Measurements from ENCODE around the gene RABL2B. TPM values are rescaled to one million over a fixed set of nuclear protein-coding genes. Genes with fewer than 3 reads are reported as not detected.

RABL2B gene
- total RNA-seq, 2 donors from 2014 or later = 35.4 to 35.5 TPM

DNA sequence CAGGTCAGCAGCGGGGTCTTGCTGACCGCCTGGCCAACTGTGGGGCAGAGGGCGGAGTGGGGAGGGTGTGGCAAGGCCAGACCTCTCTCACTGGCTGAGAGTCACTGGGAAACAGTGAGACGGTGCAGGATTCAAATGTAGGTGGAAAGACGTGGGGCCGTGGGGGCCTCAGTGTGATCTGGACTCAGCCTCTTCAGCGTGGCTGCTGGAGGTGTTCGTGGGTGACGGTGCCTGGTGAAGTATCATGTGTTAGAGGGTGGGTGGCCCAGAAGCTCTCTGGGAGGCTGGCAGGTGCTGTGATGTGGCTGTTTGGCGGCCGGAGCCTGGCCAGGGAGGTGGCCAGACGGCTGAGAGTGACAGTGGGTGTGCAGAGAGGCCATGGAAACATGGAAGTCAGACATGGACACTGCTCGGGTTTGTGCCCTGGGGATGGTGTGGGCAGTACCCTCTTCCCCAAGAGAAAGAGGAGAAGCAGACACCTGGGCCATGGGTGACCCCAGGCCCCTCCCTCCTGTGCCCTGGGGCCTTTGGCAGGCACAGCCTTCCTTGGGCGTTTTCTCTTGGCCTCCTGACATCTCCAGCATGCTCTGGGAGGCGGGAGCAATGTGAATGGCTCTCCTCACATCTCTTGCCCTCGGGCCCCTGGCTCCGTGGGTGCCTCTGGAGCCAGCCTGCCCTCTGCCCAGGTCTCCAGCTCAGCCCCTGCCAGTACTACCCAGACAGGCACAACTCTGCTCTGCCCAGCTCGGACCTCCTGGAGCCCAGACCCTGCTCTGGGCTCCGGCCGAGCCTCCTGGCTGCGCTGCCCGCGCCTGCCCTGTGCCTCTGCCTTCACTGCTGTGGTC, 55.5 kb downstream of the RABL2B start:
- H3K4me1 Mint-ChIP-seq = no peaks in the 10 kb centered on the region
- H3K27me3 ChIP-seq (ENCODE audit: control insufficient read depth, insufficient read depth, low read length, poor library complexity, severe bottlenecking) = no peaks in the 10 kb centered on the region
- H3K36me3 ChIP-seq (ENCODE audit: control insufficient read depth, insufficient read depth, low read length) = peaks cover 5% of the 10 kb centered on the region
- no peak overlapping the region for H3K27ac Mint-ChIP-seq
- no peak overlapping the region for H3K4me3 Mint-ChIP-seq
- peaks cover 12% of the 10 kb centered on the region for H3K36me3 Mint-ChIP-seq (ENCODE audit: low read depth)
- 91 to 93% methylated on average over 12 to 23 of the region's 23 CpGs for WGBS, 2 experiments (ENCODE audit: insufficient coverage in 1 of 2, insufficient read length in 1 of 2)
- no peak for DNase-seq
- H3K9me3 ChIP-seq (ENCODE audit: control insufficient read depth, low read length) = no peaks in the 10 kb centered on the region
- TF ChIP-seq, protein P1, sequence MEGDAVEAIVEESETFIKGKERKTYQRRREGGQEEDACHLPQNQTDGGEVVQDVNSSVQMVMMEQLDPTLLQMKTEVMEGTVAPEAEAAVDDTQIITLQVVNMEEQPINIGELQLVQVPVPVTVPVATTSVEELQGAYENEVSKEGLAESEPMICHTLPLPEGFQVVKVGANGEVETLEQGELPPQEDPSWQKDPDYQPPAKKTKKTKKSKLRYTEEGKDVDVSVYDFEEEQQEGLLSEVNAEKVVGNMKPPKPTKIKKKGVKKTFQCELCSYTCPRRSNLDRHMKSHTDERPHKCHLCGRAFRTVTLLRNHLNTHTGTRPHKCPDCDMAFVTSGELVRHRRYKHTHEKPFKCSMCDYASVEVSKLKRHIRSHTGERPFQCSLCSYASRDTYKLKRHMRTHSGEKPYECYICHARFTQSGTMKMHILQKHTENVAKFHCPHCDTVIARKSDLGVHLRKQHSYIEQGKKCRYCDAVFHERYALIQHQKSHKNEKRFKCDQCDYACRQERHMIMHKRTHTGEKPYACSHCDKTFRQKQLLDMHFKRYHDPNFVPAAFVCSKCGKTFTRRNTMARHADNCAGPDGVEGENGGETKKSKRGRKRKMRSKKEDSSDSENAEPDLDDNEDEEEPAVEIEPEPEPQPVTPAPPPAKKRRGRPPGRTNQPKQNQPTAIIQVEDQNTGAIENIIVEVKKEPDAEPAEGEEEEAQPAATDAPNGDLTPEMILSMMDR (conservative IDR thresholded peaks at IDR 0.05) = no peak
- H3K9ac ChIP-seq (ENCODE audit: extremely low read depth, low read length, poor library complexity, severe bottlenecking) = no peak overlapping the region
- H3K27me3 Mint-ChIP-seq (ENCODE audit: insufficient read depth) = peaks cover 46% of the 10 kb centered on the region
- H3K27ac ChIP-seq (ENCODE audit: low read depth, low read length) = no peak overlapping the region
- H3K4me3 ChIP-seq (ENCODE audit: low read length) = no peak overlapping the region
- no peaks in the 10 kb centered on the region for H3K4me1 ChIP-seq (ENCODE audit: control insufficient read depth, insufficient read depth, low read length)
- no peaks in the 10 kb centered on the region for H3K9me3 Mint-ChIP-seq

DNA sequence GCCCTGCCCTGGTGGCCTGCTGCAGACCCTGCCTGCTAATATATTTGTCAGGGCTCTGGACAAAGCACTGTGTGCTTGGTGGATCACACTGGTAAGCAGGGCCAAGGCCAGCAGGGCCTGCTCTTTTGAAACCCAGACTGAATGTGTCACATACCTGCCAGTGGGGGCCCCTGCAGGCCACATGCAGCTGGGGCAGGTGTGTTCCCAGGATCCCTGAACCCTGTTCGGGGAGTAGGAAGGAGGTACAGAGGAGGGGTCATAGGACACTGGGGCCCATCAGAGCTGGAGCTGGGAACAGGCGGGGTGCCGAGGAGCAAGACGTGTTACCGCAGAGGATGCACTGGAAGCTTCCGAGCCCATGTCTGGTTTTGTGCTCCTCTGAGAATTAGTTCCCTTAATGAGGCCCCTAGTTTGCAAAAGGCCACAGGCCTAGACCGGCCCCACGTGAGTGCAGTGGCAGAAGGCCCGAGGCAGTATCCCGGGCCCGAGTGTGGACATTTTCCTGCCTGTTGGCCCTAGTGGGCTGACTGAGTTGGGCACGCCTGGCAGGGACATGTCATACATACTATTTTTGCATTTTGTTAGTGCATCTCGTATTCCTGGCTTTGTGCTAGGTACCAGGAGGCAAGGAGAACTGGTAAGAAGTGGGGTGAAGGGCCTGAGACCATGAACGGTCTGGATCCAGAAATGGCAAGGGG, 56.6 kb downstream of the RABL2B start:
- peaks cover 5% of the 10 kb centered on the region for H3K36me3 ChIP-seq (ENCODE audit: control insufficient read depth, insufficient read depth, low read length)
- no peaks in the 10 kb centered on the region for H3K9me3 ChIP-seq (ENCODE audit: control insufficient read depth, low read length)
- no peak overlapping the region for H3K9ac ChIP-seq (ENCODE audit: extremely low read depth, low read length, poor library complexity, severe bottlenecking)
- Mint-ChIP-seq H3K4me3 (no peak overlapping the region), H3K27me3 (ENCODE audit: insufficient read depth) (peaks cover 50% of the 10 kb centered on the region), H3K4me1 (no peaks in the 10 kb centered on the region), H3K27ac (no peak overlapping the region), H3K36me3 (ENCODE audit: low read depth) (peaks cover 16% of the 10 kb centered on the region), H3K9me3 (no peaks in the 10 kb centered on the region)
- H3K27ac ChIP-seq (ENCODE audit: low read depth, low read length) = no peak overlapping the region
- 92 to 99% methylated on average over 9 to 14 of the region's 14 CpGs for WGBS, 2 experiments (ENCODE audit: insufficient coverage in 1 of 2, insufficient read length in 1 of 2)
- H3K27me3 ChIP-seq (ENCODE audit: control insufficient read depth, insufficient read depth, low read length, poor library complexity, severe bottlenecking) = peaks cover 10% of the 10 kb centered on the region
- H3K4me3 ChIP-seq (ENCODE audit: low read length) = no peak overlapping the region
- TF ChIP-seq, protein P1 (conservative IDR thresholded peaks at IDR 0.05) = peak; percentile 60
- peak; percentile 73 for DNase-seq
- H3K4me1 ChIP-seq (ENCODE audit: control insufficient read depth, insufficient read depth, low read length) = no peaks in the 10 kb centered on the region

DNA sequence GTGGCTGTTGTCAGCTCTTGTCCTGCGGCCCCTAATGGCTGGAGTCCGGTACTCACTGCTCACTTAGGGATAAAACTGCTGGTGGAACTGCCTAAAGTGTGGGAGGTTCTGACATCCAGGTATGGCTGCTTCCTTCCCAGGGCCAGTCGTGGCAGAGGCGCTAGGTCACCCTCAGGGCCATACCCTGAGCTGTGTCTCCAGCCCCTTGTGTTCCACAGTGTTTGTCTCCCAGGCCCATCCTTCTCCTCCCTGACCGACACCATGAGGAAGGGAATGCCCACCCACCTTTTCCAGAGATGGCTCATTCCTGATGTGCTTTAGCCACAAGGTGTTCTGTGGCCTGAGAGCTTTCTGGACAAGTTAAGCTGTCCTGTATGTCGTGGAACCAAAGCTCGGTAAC, 57.8 kb downstream of the RABL2B start:
- H3K36me3 Mint-ChIP-seq (ENCODE audit: low read depth) = peaks cover 17% of the 10 kb centered on the region
- H3K27ac Mint-ChIP-seq = no peak overlapping the region
- peaks cover 22% of the 10 kb centered on the region for H3K27me3 ChIP-seq (ENCODE audit: control insufficient read depth, insufficient read depth, low read length, poor library complexity, severe bottlenecking)
- no peak overlapping the region for H3K27ac ChIP-seq (ENCODE audit: low read depth, low read length)
- 82 to 90% methylated on average over 5 to 7 of the region's 7 CpGs for WGBS, 2 experiments (ENCODE audit: insufficient coverage in 1 of 2, insufficient read length in 1 of 2)
- H3K9ac ChIP-seq (ENCODE audit: extremely low read depth, low read length, poor library complexity, severe bottlenecking) = no peak overlapping the region
- H3K9me3 ChIP-seq (ENCODE audit: control insufficient read depth, low read length) = no peaks in the 10 kb centered on the region
- H3K4me3 Mint-ChIP-seq = no peak overlapping the region
- no peaks in the 10 kb centered on the region for H3K4me1 Mint-ChIP-seq
- H3K9me3 Mint-ChIP-seq = no peaks in the 10 kb centered on the region
- no peak for DNase-seq
- peaks cover 51% of the 10 kb centered on the region for H3K27me3 Mint-ChIP-seq (ENCODE audit: insufficient read depth)
- H3K4me1 ChIP-seq (ENCODE audit: control insufficient read depth, insufficient read depth, low read length) = no peaks in the 10 kb centered on the region
- H3K36me3 ChIP-seq (ENCODE audit: control insufficient read depth, insufficient read depth, low read length) = peaks cover 5% of the 10 kb centered on the region
- TF ChIP-seq, protein P1 (conservative IDR thresholded peaks at IDR 0.05) = no peak
- H3K4me3 ChIP-seq (ENCODE audit: low read length) = no peak overlapping the region

Measured in endodermal cell (in vitro differentiated cells).